GM12872 (cell line): Measurements from ENCODE around the gene KCTD17.

Experiments used
- CTCF ChIP-seq: IDR thresholded peaks from 3 replicates; pipeline ENCODE4 v1.5.1; 2011; ENCODE audit warnings: low read depth, mild to moderate bottlenecking, low read length, moderate library complexity; ENCODE audit not compliant: insufficient read depth

Gene KCTD17

DNA sequence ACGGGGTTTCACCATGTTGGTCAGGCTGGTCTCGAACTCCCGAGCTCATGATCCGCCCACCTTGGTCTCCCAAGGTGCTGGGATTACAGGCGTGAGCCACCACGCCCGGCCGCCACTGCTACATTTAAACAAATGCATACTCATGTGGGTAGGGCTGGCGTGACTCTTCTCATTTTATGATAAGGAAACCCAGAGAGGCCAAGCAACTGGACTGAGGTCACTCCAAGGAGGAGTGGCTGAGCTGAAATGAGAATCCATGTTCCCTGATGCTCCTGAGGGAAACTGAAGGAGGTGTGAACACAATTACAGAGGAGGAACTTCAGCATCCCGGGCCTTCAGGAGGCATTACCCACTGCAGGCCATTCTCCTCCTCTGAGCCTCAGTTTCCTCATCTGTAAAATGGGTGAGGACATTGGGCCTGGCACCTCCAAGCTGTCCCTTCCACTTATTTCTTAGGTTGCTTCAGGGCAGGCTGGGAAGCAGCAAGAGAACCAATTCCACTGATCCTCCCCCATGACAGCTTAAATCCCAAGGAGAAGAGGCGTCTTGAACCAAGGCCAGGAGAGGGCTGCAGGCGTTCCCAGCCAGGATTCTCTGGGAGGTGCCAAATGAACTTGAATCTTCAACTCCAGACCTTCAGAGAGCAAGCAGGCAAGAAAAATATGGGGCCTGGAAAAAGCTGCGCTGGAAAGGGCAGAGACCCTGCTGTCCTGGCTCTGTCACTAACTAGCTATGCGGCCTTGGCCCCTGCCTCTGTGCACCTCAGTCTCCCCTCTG is 35.2 kb upstream of the KCTD17 start:
- TF ChIP-seq CTCF: no peak

- no peak for TF ChIP-seq CTCF
Observed at GRCh38 chr22:37017356-37017755, 34.2 kb upstream of the KCTD17 start.

DNA sequence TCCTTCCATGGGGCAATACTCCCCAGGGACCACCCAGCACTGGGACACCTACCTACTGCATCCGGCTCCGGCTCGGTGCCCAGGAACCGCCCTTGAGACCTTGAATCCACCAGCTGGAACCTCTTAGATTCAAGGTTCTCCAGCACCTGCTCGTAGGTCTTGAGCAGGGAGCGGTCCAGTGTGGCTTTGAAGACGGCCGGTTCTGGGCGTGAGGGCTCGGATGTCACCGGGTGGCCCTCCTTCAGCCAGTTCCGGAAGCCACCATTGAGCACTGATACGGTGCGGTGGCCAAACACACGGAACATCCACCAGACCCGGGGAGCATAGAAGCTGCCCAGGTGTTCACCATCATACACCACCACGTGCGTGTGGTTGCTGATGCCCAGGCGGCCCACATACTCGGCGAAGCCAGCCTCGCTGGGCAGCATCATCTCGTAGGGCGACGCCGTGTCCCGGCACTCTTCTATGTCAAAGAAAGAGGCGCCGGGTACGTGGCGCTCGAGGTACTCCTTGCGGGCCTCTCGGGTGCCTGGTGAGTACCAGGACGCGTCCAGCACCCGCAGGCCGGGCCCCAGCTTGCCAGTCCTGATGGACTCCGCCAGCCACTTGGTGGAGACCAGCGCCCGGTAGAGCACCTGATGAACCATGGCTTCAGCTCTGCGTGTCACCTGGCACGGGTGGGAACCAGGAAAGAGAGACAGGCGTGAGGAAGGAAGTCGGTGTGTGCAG is 33.3 kb upstream of the KCTD17 start:
- TF ChIP-seq CTCF: no peak

GRCh38 chr22:37018815-37019308 is 32.7 kb upstream of the KCTD17 start:
- no peak for TF ChIP-seq CTCF

GRCh38 chr22:37019309-37020191 is 32.0 kb upstream of the KCTD17 start, which contains the start of the genes MPST and TST:
TSS of gene MPST (plus strand) at chr22:37019742. CDS start at chr22:37019837, 95 bp downstream.
TSS of gene TST (minus strand) at chr22:37019447. CDS start at chr22:37018732, 715 bp downstream.
- TF ChIP-seq CTCF: peak; percentile 24; the same call in 1 of the 3 replicates

DNA sequence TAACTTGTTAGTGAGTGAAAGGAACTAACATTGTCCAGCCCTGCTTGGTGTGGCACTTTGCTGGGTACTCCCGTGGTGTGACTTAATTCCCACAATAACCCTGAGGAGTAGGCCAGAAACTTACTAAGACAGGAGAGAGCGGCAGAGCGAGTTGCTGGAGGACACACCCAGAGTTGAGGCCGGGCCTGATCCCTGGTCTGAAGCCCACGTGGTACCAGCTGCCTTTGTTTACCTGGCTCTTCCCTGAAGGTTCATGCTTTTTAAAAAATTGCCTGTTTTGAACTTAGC is 31.4 kb upstream of the KCTD17 start:
- no peak for TF ChIP-seq CTCF

DNA sequence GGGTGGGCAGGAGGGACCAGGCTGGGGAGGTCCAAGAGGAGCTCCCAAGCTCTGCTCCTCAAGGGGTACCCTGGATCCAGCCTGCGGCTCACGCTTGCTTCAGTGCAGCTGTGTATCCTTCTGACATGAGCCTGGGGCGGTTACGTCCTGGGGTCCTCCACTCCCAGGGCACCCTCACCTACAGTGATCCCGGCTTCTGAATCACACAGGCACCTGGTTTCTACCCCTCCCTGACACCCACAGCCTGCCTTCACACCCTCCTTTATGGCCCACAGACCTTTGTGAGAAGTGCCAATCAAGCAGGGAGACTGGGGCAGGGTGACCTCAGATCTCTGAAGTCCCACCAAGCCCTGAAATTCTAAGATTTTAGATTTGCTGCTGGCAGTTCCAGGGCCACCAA is 30.5 kb upstream of the KCTD17 start:
- no peak for TF ChIP-seq CTCF
